ENCODE data around the gene ORAI3.

DNA sequence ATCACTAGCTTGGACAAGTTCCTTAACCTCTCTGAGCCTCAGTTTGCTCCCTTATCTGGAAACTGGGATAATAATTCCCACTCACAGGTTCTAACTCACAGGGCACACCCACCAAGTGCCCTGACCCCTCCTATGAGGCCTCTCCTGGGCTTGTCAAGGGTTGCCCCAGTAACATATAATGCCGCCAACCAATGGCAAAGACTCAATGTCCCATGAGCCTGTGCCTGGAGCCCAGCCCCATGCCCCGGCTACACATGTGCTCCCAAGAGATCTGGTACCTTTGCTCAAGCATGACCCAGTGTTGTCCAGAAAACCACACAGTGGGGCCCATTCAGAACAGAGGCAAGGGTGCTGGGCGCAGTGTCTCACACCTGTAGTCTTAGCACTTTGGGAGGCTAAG lies 34.0 kb upstream of the ORAI3 start:
- TF ChIP-seq POLR2A (IDR thresholded peaks at IDR 0.05), result no peak
- TF ChIP-seq, protein P1, sequence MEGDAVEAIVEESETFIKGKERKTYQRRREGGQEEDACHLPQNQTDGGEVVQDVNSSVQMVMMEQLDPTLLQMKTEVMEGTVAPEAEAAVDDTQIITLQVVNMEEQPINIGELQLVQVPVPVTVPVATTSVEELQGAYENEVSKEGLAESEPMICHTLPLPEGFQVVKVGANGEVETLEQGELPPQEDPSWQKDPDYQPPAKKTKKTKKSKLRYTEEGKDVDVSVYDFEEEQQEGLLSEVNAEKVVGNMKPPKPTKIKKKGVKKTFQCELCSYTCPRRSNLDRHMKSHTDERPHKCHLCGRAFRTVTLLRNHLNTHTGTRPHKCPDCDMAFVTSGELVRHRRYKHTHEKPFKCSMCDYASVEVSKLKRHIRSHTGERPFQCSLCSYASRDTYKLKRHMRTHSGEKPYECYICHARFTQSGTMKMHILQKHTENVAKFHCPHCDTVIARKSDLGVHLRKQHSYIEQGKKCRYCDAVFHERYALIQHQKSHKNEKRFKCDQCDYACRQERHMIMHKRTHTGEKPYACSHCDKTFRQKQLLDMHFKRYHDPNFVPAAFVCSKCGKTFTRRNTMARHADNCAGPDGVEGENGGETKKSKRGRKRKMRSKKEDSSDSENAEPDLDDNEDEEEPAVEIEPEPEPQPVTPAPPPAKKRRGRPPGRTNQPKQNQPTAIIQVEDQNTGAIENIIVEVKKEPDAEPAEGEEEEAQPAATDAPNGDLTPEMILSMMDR (IDR thresholded peaks at IDR 0.05 in 4 of 5, conservative IDR thresholded peaks at IDR 0.05 in 1 of 5), result no peak

Measured in gastrocnemius medialis (tissue), 4 donors.